AG10803 (cell line): ENCODE results near the gene NINL.
A peak's percentile ranks its signal among the peaks of the same experiment; 100 is the strongest.

ENCODE experiments used
- DNase-seq: peaks from one replicate; pipeline ENCODE4 v3.0.0; 2010; ENCODE audit warnings: low read depth
- H3K4me3 ChIP-seq: 2 replicates; pipeline ENCODE4 v1.5.1; 2011; ENCODE audit warnings: mild to moderate bottlenecking, low read length, control low read depth
- TF ChIP-seq, protein P1 (sequence below): conservative IDR thresholded peaks from 2 replicates; pipeline ENCODE4 v1.5.1; 2011; ENCODE audit warnings: mild to moderate bottlenecking, low read length, control low read depth, inconsistent platforms

The NINL gene

DNA sequence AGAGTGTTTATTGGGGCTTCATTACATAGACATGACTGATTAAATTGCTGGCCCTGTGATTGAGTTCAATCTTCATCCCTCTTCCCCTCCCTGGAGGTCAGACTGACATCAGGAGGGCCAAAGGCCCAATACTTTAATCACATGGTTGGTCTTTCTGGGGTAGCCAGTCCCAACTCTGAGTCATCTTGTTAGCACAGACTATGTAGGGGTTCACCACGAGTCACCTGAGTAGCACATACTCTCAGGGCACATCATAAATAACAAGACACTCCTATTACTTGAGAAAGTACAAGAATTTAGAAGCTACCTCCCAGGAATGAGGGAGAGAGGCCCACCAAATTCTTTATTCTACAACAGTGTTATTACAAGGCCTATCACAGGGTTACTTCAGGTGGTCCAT, 166.6 kb downstream of the NINL start:
- peak; percentile 25 for DNase-seq
- TF ChIP-seq, protein P1, sequence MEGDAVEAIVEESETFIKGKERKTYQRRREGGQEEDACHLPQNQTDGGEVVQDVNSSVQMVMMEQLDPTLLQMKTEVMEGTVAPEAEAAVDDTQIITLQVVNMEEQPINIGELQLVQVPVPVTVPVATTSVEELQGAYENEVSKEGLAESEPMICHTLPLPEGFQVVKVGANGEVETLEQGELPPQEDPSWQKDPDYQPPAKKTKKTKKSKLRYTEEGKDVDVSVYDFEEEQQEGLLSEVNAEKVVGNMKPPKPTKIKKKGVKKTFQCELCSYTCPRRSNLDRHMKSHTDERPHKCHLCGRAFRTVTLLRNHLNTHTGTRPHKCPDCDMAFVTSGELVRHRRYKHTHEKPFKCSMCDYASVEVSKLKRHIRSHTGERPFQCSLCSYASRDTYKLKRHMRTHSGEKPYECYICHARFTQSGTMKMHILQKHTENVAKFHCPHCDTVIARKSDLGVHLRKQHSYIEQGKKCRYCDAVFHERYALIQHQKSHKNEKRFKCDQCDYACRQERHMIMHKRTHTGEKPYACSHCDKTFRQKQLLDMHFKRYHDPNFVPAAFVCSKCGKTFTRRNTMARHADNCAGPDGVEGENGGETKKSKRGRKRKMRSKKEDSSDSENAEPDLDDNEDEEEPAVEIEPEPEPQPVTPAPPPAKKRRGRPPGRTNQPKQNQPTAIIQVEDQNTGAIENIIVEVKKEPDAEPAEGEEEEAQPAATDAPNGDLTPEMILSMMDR = no peak
- H3K4me3 ChIP-seq = no peak overlapping the region

DNA sequence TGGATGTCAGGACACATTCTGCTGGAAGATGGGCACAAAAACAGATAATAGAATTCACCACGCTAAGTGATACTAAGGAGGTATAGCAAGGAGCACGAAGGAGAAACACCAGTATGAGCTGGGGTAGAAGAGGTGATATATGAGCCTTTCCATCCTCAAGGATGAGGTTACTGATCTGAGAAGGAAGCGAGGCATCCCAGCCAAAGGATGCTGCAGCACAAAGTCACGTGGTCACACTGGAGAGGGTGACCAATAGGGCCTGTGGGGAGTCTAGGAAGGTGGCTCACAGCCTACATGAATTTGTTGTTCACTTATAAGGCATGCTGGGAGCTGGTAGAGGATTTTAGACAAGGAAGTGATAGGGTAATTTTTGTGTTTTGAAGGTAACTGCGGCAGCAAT, 176.4 kb downstream of the NINL start:
- no peak overlapping the region for H3K4me3 ChIP-seq
- TF ChIP-seq, protein P1 = no peak
- DNase-seq = no peak

DNA sequence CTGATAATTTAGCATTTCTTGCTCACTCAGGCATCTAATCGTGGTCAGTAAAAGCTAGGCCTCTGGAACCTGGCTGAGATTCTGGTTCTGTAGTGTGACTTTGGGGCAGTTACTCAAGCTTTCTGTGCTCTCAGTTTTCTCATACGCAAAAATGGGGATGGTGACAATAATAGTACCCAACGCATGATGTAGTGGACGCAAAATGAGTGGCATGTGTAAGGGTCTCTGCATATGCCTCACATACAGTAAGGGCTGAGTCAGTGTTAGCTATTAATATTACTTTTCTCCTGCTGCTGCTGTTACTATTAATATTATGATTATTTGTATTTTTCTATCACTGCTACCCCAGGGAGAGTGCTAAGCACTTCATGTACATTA, 177.2 kb downstream of the NINL start:
- no peak for DNase-seq
- peak overlapping the region; percentile 88 for H3K4me3 ChIP-seq
- TF ChIP-seq, protein P1 = no peak

DNA sequence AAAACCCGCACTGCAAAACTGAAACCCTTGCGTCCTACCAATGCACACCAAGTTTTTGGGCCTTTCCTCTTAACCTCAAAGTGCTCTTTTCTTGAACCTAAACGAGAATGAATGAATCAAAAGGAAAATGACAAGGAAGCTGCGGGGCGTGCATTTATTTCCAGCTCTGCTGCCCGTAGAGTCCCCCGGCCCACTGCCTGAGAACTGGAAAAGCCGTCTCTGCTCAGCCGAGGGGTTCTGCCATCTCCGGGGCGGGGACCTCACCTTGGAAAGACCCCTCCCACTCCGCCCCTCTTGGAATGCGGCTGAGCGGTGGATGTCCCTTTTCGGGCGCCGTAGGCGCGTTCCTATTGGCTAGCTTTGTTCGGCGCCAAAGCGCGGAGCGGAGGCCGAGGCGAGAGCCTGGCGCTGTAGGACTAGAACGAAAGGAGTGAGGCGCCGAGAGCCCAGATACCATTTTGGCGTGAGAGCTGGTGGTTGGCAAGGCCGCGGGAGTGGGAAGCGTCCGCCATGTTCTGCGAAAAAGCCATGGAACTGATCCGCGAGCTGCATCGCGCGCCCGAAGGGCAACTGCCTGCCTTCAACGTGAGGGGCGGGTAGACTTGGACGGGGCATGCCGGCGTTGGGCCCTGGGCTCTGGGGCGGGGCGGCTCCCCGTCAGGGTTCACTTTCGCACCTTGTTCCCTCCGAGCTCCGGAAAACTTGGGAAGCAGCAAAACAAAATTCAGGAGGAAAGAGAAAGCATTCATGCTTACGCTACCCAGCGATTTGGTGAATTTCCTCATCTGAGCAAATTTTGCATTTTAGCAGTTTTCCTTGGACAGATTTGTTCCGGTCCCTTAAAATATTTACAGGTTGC, 177.8 kb downstream of the NINL start, which contains the start of gene GINS1:
GINS1 (plus strand) TSS at position 363 of the 859 bp plus-strand sequence; CDS start at position 511, 148 bp downstream.
- peak within 1 kb of the TSS; percentile 88 for H3K4me3 ChIP-seq
- TF ChIP-seq, protein P1 = no peak
- DNase-seq = peak; percentile 82
